Keratinocyte (primary cell): ENCODE results near the gene ZCCHC7.

ENCODE experiments used
- CTCF ChIP-seq, 3 experiments: IDR thresholded peaks in 1 of 3; conservative IDR thresholded peaks in 1 of 3; optimal IDR thresholded peaks in 1 of 3; 2 replicates in 2 of 3; 3 replicates in 1 of 3; pipeline versions ENCODE3 to v1.5.1; 2011; ENCODE audit warnings: low read length in 3 of 3, mild to moderate bottlenecking in 3 of 3, moderate library complexity in 2 of 3, control low read depth in 1 of 3, inconsistent platforms in 1 of 3; ENCODE audit not compliant: insufficient read depth in 2 of 3; ENCODE audit errors: extremely low read depth in 1 of 3
- EZH2 ChIP-seq: IDR thresholded peaks from one replicate; pipeline ENCODE4 v1.6.1; 2012; ENCODE audit warnings: inconsistent platforms, mild to moderate bottlenecking, low read length, moderate library complexity

GRCh38 chr9:37200433-37201005 lies 80.1 kb downstream of the ZCCHC7 start:
- TF ChIP-seq CTCF (optimal IDR thresholded peaks at IDR 0.05 in 1 of 3, IDR thresholded peaks at IDR 0.05 in 1 of 3, conservative IDR thresholded peaks at IDR 0.05 in 1 of 3; ENCODE audit: extremely low read depth in 1 of 3, insufficient read depth in 2 of 3, low read length in 3 of 3), result no peak
- no peak for TF ChIP-seq EZH2
